Mesenchymal stem cell (in vitro differentiated cells and primary cell): ENCODE measurements around the gene FMOD.
A peak's percentile ranks its signal among the peaks of the same experiment; 100 is the strongest.

Experiments
- DNase-seq: peaks from one replicate; pipeline ENCODE4 v3.0.0-alpha.2; 2013
- H2AFZ ChIP-seq: one replicate; pipeline ENCODE4 v1.6.1; 2013; ENCODE audit warnings: low read depth, mild to moderate bottlenecking, control low read depth, inconsistent platforms, low read length, moderate library complexity
- H2AK5ac ChIP-seq: 2 replicates; pipeline ENCODE4 v1.6.1; 2013; ENCODE audit warnings: low read length, moderate library complexity, mild to moderate bottlenecking, inconsistent platforms; ENCODE audit not compliant: severe bottlenecking
- H2BK120ac ChIP-seq: one replicate; pipeline ENCODE4 v1.6.1; 2013; ENCODE audit warnings: low read depth, mild to moderate bottlenecking, inconsistent platforms, low read length, moderate library complexity
- H2BK12ac ChIP-seq, 2 experiments: one replicate each; pipeline ENCODE4 v1.6.1; 2013; ENCODE audit warnings: inconsistent platforms in 2 of 2, low read length in 2 of 2, mild to moderate bottlenecking in 2 of 2, moderate library complexity in 2 of 2, control low read depth in 1 of 2
- H2BK15ac ChIP-seq: one replicate; pipeline ENCODE4 v1.6.1; 2013; ENCODE audit warnings: mild to moderate bottlenecking, low read depth, inconsistent platforms; ENCODE audit not compliant: poor library complexity, severe bottlenecking
- H2BK5ac ChIP-seq: 2 replicates; pipeline ENCODE4 v1.6.1; 2013; ENCODE audit warnings: low read depth, mild to moderate bottlenecking, low read length, control low read depth, inconsistent platforms; ENCODE audit not compliant: poor library complexity, severe bottlenecking
- H3K14ac ChIP-seq, 2 experiments: one replicate each; pipeline ENCODE4 v1.6.1; 2013; ENCODE audit warnings: inconsistent platforms in 2 of 2, low read length in 2 of 2, control low read depth in 1 of 2, mild to moderate bottlenecking in 1 of 2, moderate library complexity in 1 of 2
- H3K18ac ChIP-seq, 2 experiments: one replicate each; pipeline ENCODE4 v1.6.1; 2013; ENCODE audit warnings: inconsistent platforms in 2 of 2, low read length in 2 of 2, control low read depth in 1 of 2, low read depth in 1 of 2, mild to moderate bottlenecking in 1 of 2
- H3K23ac ChIP-seq, 2 experiments: one replicate each; pipeline ENCODE4 v1.6.1; 2013; ENCODE audit warnings: inconsistent platforms in 2 of 2, low read length in 2 of 2, mild to moderate bottlenecking in 2 of 2, moderate library complexity in 2 of 2, control low read depth in 1 of 2
- H3K27ac ChIP-seq: 2 replicates; pipeline ENCODE4 v1.5.1; 2013; ENCODE audit warnings: mild to moderate bottlenecking, moderate library complexity, low read length, control low read depth, inconsistent platforms; ENCODE audit not compliant: poor library complexity, severe bottlenecking
- H3K27me3 ChIP-seq, 2 experiments: 2 replicates each; pipeline versions ENCODE4 v1.6.1 to v1.7.0; 2013; ENCODE audit warnings: low read length in 2 of 2, mild to moderate bottlenecking in 2 of 2, moderate library complexity in 2 of 2, control low read depth in 1 of 2, inconsistent platforms in 1 of 2; ENCODE audit not compliant: control insufficient read depth in 1 of 2, insufficient read depth in 1 of 2
- H3K36me3 ChIP-seq, 2 experiments: 2 replicates each; pipeline versions ENCODE4 v1.6.1 to v1.7.0; 2013; ENCODE audit warnings: low read length in 2 of 2, control low read depth in 1 of 2, inconsistent platforms in 1 of 2, low read depth in 1 of 2, mild to moderate bottlenecking in 1 of 2; ENCODE audit not compliant: insufficient read depth in 2 of 2, control insufficient read depth in 1 of 2
- H3K4ac ChIP-seq, 2 experiments: one replicate each; pipeline ENCODE4 v1.6.1; 2013; ENCODE audit warnings: inconsistent platforms in 2 of 2, low read length in 2 of 2, mild to moderate bottlenecking in 2 of 2, moderate library complexity in 2 of 2, control low read depth in 1 of 2, low read depth in 1 of 2
- H3K4me1 ChIP-seq: 2 replicates; pipeline ENCODE4 v1.6.1; 2013; ENCODE audit warnings: low read depth, low read length, control low read depth; ENCODE audit not compliant: control insufficient read depth, insufficient read depth
- H3K4me2 ChIP-seq: 2 replicates; pipeline ENCODE4 v1.6.1; 2013; ENCODE audit warnings: low read length, mild to moderate bottlenecking, inconsistent platforms; ENCODE audit not compliant: poor library complexity, severe bottlenecking
- H3K4me3 ChIP-seq, 2 experiments: 2 replicates each; pipeline versions ENCODE4 v1.5.1 to v1.7.0; 2013; ENCODE audit warnings: low read length in 2 of 2, mild to moderate bottlenecking in 2 of 2, control low read depth in 1 of 2, low read depth in 1 of 2; ENCODE audit not compliant: insufficient read depth in 1 of 2
- H3K79me1 ChIP-seq: replicated peaks from 2 replicates; pipeline ENCODE4 v1.6.1; 2013; ENCODE audit warnings: mild to moderate bottlenecking, control low read depth, low read length, inconsistent platforms; ENCODE audit not compliant: poor library complexity, severe bottlenecking
- H3K9ac ChIP-seq: 2 replicates; pipeline ENCODE4 v1.7.0; 2013; ENCODE audit warnings: mild to moderate bottlenecking, low read length, moderate library complexity
- H3K9me3 ChIP-seq: 2 replicates; pipeline ENCODE4 v1.7.0; 2013; ENCODE audit warnings: mild to moderate bottlenecking, low read length; ENCODE audit not compliant: control insufficient read depth
- H4K8ac ChIP-seq: one replicate; pipeline ENCODE4 v1.6.1; 2013; ENCODE audit warnings: inconsistent platforms, mild to moderate bottlenecking, low read length, moderate library complexity
- H4K91ac ChIP-seq: one replicate; pipeline ENCODE4 v1.6.1; 2013; ENCODE audit warnings: mild to moderate bottlenecking, low read length, inconsistent platforms
- WGBS: methylation state at CpG from one replicate; pipeline ENCODE4 v1.1.7; 2013; ENCODE audit warnings: mixed read lengths; 5-methylcytosine and 5-hydroxymethylcytosine counted together

FMOD gene

DNA sequence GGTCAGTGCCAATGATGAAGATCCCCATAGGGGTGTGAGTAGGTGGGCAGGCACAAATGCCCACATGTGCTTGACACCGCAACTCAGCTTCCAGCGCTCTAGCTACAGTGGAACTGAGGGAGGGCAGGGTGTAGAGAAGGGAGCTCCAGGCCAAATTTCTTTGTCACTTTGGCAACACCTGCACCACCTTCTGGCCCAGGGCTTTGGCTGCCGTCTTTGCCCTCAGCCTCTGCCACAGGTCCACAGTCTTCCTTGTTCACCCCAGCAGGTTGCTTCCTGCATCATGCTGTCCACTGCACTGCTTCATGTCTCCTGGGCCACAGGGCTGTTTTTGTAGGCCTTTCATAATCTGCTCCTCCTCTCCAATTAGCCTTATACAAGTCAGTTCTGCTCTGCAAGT lies 20.4 kb upstream of the FMOD start:
- no peak overlapping the region for H2AFZ ChIP-seq
- H3K79me1 ChIP-seq = no peaks in the 10 kb centered on the region
- H2BK15ac ChIP-seq = no peak overlapping the region
- no peak overlapping the region for H3K23ac ChIP-seq
- no peaks in the 10 kb centered on the region for H3K9me3 ChIP-seq
- H3K9ac ChIP-seq = no peak overlapping the region
- H2BK12ac ChIP-seq = peak overlapping the region in 1 of 2 experiments; percentile 29
- H3K4me3 ChIP-seq = no peak overlapping the region
- H3K27me3 ChIP-seq = peaks cover 0 to 79% of the 10 kb centered on the region in 2 experiments
- no peaks in the 10 kb centered on the region for H3K4me1 ChIP-seq
- H2AK5ac ChIP-seq = no peak overlapping the region
- no peak overlapping the region for H3K27ac ChIP-seq
- no peak overlapping the region for H3K4ac ChIP-seq
- H4K8ac ChIP-seq = no peak overlapping the region
- 94% methylated on average over 3 of the region's 3 CpGs for whole genome bisulfite sequencing
- no peak overlapping the region for H2BK5ac ChIP-seq
- H2BK120ac ChIP-seq = no peak overlapping the region
- H4K91ac ChIP-seq = peak overlapping the region; percentile 11
- no peak for DNase-seq
- no peak overlapping the region for H3K14ac ChIP-seq
- no peak overlapping the region for H3K18ac ChIP-seq
- H3K4me2 ChIP-seq = no peak overlapping the region
- H3K36me3 ChIP-seq = no peaks in the 10 kb centered on the region

DNA sequence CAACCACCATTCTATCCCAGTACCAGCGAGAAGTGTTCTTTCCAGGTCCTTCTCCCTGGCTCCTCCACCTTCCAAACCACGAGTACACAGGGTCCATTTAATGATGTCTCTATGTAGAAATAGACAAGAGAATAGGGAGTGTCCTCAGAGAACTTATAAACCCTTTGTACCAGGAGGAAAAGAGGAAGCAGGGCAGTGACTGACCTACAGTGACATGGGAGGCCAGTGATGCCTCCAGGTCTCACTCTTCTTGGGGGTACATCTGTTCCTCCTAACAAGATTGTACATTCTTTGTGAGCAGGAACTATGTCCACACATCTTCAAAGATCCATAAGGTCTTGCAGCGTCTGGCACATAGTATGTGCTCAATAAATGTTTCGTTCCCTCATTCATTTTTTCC lies 18.7 kb upstream of the FMOD start:
- H3K14ac ChIP-seq = no peak overlapping the region
- H2BK12ac ChIP-seq = peak overlapping the region in 1 of 2 experiments; percentile 29
- H3K4ac ChIP-seq = no peak overlapping the region
- H3K27ac ChIP-seq = no peak overlapping the region
- H3K36me3 ChIP-seq = no peaks in the 10 kb centered on the region
- peak overlapping the region; percentile 75 for H3K9ac ChIP-seq
- H2BK5ac ChIP-seq = no peak overlapping the region
- peaks cover 3 to 82% of the 10 kb centered on the region in 2 experiments for H3K27me3 ChIP-seq
- no peaks in the 10 kb centered on the region for H3K79me1 ChIP-seq
- no peak for DNase-seq
- H3K23ac ChIP-seq = no peak overlapping the region
- no peak overlapping the region for H2AK5ac ChIP-seq
- no peaks in the 10 kb centered on the region for H3K4me1 ChIP-seq
- no peak overlapping the region for H2BK120ac ChIP-seq
- no peak overlapping the region for H4K8ac ChIP-seq
- 95% methylated on average over 2 of the region's 4 CpGs for WGBS
- H3K9me3 ChIP-seq = no peaks in the 10 kb centered on the region
- no peak overlapping the region for H2BK15ac ChIP-seq
- H3K18ac ChIP-seq = peak overlapping the region; percentile 3 to 59
- H3K4me2 ChIP-seq = no peak overlapping the region
- peak overlapping the region; percentile 18 for H4K91ac ChIP-seq
- H3K4me3 ChIP-seq = no peak overlapping the region
- no peak overlapping the region for H2AFZ ChIP-seq

GRCh38 chr1:203368624-203369451 lies 17.9 kb upstream of the FMOD start:
- no peak overlapping the region for H2AFZ ChIP-seq
- no peaks in the 10 kb centered on the region for H3K36me3 ChIP-seq
- peak overlapping the region; percentile 59 to 79 for H3K18ac ChIP-seq
- H2BK120ac ChIP-seq = no peak overlapping the region
- no peak overlapping the region for H2AK5ac ChIP-seq
- H2BK5ac ChIP-seq = no peak overlapping the region
- 65% methylated on average over 6 of the region's 6 CpGs for WGBS
- H4K8ac ChIP-seq = peak overlapping the region; percentile 78
- no peaks in the 10 kb centered on the region for H3K79me1 ChIP-seq
- H3K27me3 ChIP-seq = peaks cover 3 to 84% of the 10 kb centered on the region in 2 experiments
- no peaks in the 10 kb centered on the region for H3K4me1 ChIP-seq
- peak overlapping the region in 1 of 2 experiments; percentile 43 for H3K4ac ChIP-seq
- H2BK15ac ChIP-seq = peak overlapping the region; percentile 34
- peak; percentile 83 for DNase-seq
- H4K91ac ChIP-seq = peak overlapping the region; percentile 88
- no peaks in the 10 kb centered on the region for H3K9me3 ChIP-seq
- peak overlapping the region in 1 of 2 experiments; percentile 66 for H3K23ac ChIP-seq
- H3K4me3 ChIP-seq = no peak overlapping the region
- peak overlapping the region; percentile 75 for H3K9ac ChIP-seq
- peak overlapping the region; percentile 74 to 83 for H2BK12ac ChIP-seq
- H3K27ac ChIP-seq = no peak overlapping the region
- no peak overlapping the region for H3K4me2 ChIP-seq
- H3K14ac ChIP-seq = no peak overlapping the region

GRCh38 chr1:203367057-203367456 lies 16.1 kb upstream of the FMOD start:
- Histone ChIP-seq H2BK12ac (peak overlapping the region in 1 of 2 experiments; percentile 86), H3K27me3 (peaks cover 3 to 94% of the 10 kb centered on the region in 2 experiments), H3K4me3 (no peak overlapping the region), H4K91ac (no peak overlapping the region), H3K36me3 (no peaks in the 10 kb centered on the region), H4K8ac (no peak overlapping the region), H3K79me1 (no peaks in the 10 kb centered on the region), H3K4ac (peak overlapping the region in 1 of 2 experiments; percentile 80), H2BK120ac (no peak overlapping the region), H3K4me1 (no peaks in the 10 kb centered on the region), H3K9me3 (no peaks in the 10 kb centered on the region), H2BK5ac (no peak overlapping the region), H3K14ac (no peak overlapping the region), H3K4me2 (no peak overlapping the region), H2AK5ac (no peak overlapping the region), H3K27ac (no peak overlapping the region), H2BK15ac (no peak overlapping the region), H3K9ac (no peak overlapping the region), H3K23ac (no peak overlapping the region), H3K18ac (no peak overlapping the region), H2AFZ (no peak overlapping the region)
- 85% methylated on average over 4 of the region's 4 CpGs for WGBS
- no peak for DNase-seq
